ENCODE measurements around the gene DAB1.

The DAB1 gene

DNA sequence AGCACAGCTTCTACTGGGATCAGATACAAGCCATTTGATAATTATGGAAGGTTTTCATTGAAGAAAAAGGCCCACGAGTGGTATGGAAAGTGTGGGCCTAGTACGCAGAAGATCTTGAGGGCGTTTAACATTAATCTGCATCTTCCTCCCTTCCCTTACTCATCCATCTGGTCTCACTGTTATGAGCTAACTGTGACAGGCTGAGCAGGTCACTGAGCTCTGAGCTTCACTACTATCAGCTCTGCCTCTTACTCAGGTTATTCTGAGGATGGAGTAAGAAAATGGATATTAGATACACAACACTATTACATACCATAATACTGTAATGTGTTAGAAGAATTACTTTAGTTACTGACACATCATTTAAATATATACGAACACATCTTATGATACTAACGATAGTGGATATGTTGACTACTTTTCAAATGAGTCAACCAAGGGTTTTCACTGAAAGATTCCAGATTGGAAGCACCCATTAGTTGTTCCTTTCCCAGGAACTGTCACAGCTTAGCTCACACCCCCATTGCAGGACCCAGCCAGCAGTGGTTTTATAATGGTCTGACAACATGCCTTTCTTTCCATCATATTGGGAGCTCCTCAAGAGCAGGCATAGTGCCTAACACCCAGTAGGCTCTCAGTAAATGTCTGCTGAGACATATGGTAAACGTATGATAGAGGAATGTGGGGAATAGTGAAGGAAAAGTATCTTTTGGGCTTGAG, 360.3 kb downstream of the DAB1 start:
- no peak for DNase-seq

DNA sequence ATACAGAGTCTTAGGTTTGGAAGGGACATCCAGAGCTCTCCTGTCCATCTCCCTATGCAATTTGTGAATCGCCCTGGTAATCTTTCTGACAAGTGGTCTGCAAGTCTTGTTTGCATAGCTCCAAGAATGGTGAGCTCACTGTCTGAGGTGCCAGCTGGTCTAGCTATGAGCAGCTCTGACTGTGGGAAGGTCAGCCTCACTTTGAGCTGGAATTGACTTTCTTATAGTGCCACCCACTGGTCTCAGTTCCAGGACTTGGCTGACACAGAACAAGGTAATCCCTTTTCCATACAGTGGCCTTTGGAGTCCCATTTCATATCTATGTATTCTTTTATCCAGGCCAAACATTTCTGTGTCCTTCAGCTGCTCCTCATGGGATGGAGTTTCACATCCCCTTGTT, 362.5 kb downstream of the DAB1 start:
- peak; percentile 8 for DNase-seq

DNA sequence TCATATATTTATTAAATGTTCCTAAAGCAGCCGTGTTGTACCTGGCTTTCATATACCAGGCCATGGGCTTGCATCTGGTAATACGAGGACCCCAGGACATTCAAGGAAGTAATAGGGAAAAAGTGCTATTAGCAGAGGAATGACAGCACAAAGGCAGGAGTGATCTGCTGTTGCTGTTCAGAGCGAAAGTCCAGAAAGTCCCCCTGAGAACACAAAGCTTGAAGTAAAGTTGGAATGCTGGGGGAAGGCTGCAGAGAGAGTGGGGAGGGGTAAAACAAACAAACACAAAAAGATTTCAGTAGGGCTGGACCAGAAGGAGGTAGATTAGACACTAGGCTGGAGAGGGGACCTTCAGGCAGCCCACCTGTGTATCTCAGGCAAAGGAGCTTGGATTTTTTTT, 363.4 kb downstream of the DAB1 start:
- no peak for DNase-seq

DNA sequence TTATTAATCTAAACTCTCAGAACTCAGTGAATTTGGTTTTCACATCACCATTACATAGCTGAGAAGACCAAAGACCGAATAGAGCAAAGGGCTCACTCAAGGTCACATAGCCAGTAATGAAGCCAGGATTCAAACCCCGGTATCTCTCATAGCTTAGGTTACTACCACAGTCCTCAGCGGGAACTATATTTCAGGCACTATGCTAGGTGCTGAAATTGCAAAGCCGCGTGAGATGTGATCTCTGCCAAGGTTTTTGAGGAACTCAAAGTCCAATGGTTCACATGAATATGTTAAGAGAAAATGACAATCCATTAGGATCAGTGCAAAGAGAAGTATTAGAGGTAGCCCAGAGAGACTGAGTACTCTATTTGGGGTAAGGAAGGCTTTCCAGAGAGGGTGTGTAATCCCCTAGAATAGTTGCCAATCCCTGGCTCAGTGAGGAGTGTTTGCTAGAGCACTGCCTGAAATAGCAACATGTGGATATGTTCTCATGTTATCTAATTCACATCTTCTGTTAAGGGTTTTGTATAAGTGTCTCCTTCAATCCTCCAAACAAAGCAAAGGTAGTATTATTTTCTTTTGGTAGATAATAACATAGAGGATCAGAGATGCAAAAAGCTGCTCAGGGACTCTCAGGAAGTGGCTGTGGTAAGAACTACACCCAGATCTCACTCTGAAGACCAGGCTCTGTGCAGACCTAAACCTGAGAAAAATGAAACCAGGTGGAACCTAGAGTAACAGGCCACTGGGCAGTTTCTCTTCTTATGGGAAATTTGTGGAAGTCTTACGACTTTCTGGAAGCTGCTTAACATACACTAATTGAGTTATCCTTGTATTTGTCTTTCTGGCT, 365.0 kb downstream of the DAB1 start:
- DNase-seq, result no peak

DNA sequence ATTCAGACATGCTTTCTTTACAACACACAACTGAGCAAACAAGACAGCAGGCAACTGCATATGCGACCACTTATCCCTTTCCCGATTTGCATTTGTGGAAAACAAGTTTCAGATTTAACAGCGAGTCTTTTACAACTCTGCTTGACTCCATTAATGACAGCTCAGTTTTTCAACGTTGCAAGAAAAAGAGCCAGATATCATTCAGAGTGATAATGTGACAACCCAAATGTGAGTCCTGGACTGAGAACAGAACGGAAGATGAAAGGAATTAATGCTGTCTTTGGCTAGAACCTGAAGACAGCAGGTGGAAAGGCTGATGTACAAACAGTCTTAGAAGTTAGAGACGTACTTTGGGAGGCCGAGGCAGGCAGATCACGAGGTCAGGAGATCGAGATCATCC, 375.0 kb downstream of the DAB1 start:
- DNase-seq, result no peak

DNA sequence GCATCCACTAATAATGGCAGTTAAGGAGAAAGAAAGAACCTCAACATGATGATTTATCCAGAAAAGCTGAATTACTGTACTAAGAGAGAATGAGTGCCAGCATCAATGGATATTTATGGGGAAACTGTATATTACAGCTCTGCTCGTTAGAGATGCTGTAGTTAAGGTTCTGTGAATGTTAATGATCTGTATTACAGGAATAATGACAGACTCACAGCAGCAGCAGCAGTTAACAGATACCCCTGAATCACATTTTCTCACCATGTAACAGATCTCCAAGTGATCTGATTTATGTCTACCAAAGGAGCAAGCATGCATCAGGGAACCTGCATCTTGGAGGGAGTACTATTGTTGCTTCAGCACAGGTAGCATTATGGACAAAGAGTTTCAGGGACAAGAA, 377.4 kb downstream of the DAB1 start:
- DNase-seq, result no peak

DNA sequence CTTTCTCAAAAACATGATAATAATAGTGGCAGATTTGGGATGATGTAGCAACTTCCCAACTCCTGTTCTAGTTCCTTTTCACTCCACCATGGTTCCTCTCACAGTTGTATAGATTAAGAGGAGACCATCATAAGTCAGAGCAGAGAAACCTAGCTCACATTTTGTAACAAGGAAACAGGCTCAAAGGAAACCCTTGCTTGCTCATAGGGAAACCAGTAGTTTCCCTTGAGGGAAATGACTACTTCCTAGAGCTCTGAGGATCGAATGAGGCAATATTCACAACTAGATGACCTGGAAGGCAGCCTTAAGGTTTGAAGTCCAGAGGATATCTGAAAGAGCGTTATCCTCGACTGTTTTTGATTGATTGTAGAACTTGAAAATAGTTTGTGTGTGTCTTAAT, 382.0 kb downstream of the DAB1 start:
- DNase-seq, result no peak

DNA sequence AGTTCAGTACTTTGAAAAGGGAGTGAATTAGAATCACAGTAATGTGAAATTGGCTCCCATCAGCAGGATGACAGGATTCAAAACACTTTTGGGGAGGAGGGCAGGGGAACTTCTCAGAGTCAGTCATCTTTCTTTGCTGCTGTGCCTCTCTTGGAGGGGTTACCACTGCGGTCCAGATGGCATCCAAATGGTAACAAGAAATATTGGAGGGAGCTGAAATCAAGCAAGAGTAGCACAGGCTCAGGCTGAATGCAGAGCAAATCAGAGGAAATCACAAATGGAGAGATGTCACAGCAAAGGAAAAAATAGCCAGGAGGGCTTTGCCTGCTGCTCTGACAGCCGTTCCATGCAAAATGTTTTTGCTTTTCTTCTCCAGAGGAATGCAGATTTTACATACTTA, 383.0 kb downstream of the DAB1 start:
- no peak for DNase-seq

DNA sequence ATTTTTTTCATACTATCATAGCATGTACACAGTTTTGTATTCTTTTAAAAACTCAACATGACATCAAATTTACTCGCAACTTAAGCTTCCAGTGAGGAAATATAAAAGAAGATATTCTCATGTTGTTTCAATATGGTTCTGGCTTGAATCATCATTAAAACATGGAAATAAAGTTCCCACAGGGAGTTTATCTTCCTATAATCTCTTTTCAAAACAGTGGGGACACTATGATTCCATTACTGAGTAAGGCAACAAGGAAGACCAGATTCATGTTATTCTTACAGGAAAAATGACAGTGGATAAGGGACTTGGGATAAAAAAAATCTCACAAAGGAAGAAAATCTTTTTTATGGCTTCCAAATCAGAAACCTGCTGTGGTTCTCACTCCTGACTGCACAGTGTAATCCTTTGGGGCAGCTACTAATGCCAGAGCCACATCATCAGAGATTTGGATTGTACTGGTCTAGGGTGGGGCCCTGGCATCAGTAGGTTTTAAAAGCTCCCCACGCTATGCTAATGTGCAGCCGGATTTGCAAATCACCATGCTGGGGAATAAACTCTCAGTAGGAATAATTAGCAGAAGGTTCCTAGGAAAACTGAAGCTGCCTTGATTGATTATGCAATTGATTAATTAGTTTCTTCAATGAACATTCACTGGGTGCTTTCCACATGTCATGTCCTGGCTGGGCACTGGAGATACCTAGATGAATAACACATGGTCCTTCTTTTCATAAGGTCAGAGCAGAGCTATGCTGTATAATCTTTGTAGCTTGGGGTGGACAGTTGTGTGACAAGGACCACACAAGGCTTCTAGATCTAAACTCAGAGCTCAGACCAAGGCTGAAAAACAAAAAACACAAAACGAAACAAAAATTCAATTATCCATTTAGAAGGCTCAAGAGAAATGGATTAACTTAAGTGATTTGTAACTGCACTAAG, 386.9 kb downstream of the DAB1 start:
- no peak for DNase-seq

DNA sequence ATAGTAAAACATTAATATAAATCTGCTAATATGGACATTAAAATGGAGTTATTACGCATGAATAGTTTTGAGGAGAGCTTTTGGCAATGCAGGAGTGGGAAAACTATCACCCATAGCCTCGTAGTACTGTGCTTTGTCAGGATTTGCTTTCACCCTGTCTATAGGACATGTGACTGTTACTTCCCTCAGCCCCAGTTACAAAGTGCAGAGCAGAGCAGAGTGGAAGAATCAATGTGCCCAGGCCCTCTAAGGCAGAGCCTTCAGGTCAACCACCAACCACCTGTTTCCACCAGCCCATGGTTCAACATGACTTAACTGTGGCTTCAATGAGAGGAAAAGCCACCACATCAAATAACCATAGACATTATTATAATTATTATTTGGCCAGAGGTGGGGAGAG, 389.1 kb downstream of the DAB1 start:
- no peak for DNase-seq

GRCh38 chr1:57033222-57034001, 390.4 kb downstream of the DAB1 start:
- DNase-seq, result no peak

DNA sequence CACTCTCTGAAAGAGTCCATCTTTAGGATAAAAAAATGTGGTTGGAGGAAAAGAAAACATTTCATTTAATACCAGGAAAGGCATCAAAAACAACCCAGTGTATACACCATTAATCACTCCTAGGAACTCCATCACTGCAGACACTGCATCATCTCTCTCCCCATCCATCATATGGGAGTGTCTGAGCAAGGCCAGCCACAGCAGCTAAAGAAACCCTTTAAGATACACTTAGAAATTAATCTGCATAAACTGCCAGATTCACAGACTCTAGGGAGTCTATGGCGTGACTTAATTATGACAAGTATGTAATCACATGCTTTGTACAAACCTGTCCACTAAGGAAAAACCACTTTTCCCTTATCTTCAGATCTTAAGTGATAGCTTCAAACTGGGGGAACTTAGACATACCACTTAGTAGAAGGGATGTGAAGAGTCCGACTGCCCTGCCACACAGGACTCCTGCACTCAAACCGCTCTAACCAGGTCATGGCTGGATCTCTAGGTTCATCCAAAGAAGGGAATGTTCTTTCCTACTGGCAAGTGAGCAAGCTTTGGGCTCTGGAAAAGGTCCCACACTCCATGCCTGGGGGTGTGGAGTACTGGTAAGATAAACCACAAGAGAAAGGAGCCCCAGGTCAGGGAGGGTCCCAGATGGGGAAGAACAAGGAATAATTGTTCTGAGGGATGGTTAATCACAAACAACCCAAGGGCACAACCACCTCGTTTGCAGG, 397.1 kb downstream of the DAB1 start:
- DNase-seq, result no peak

DNA sequence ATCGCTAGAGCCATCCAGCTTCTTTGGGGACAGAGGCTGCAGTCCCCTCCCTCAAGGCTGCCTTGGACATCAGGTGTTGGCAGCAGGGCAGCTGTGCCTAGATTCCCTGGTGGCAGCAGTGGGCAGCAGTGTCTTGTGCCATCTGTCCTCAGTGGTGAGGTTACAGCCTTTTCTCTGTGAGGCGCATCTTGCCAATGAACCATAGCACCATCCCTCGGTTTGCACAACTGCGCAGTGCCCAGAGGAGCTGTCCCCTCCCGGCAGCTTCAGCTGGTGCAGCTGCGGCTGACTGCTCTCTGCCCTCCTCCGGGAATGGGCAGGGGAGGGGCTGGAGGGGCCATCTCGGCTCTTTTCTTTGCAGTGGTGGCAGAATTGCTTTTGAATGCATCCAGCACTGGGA, 399.0 kb downstream of the DAB1 start:
- peak; percentile 25 for DNase-seq

GRCh38 chr1:57024428-57024827, 399.4 kb downstream of the DAB1 start:
- no peak for DNase-seq

GRCh38 chr1:57020216-57020615, 403.6 kb downstream of the DAB1 start:
- DNase-seq, result no peak

- peak; percentile 88 for DNase-seq
Measured at GRCh38 chr1:57019236-57019839, 404.5 kb downstream of the DAB1 start.

- no peak for DNase-seq
Measured at GRCh38 chr1:57018119-57018518, 405.7 kb downstream of the DAB1 start.

DNA sequence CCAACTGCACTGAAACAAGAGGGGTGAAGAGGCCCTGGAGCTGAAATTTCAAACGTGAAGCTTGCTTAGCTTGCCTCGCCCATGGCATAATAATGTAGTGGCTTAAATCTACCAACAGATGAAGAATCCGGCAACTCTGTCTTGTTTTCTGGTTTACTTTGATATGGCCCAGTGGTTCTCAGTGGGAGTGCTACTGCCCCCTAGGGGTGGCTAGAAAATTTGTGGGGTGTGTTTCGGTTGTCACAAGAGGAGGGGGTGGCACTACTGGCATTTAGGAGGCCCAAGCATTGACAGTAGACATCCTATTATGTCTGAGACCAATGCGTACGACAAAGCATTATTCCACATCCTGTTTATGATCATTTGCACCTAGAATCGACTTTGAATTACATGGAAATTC, 406.1 kb downstream of the DAB1 start:
- DNase-seq, result no peak

DNA sequence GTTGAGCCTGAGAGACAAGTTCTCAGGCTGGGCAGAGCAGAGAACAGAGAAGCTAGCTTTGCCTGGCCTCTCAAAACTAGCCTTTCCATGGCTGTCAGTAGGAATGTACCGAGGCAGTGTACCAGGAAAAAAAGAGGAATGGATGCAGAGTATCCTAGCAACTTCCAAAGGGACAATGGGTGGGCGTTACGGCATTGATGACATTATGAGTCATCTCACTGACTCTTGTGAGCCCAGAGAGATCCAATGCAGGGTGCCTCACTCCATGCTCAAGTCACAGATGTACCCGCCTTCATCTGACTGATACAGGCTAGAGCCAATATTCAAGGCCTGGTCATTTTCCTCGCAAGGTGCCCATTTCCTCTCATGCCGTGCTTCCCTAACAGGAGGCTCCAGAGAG, 406.7 kb downstream of the DAB1 start:
- no peak for DNase-seq

GRCh38 chr1:57015071-57015470, 408.8 kb downstream of the DAB1 start:
- no peak for DNase-seq

- DNase-seq, result no peak
Measured at GRCh38 chr1:57013522-57013921, 410.3 kb downstream of the DAB1 start.

Data from NCI-H1694 treated with DMSO at 0.1 percent for 48 hours (cell line).